HG03354 (cell line): Measurements from ENCODE around the gene SH3GL2.

ENCODE experiments used
- ATAC-seq: cut with Tn5 transposase; IDR thresholded peaks from one replicate; pipeline ENCODE4 v1.9.1; 2021; ENCODE audit warnings: mild to moderate bottlenecking; ENCODE audit not compliant: unreplicated experiment, poor library complexity, severe bottlenecking

The SH3GL2 gene

DNA sequence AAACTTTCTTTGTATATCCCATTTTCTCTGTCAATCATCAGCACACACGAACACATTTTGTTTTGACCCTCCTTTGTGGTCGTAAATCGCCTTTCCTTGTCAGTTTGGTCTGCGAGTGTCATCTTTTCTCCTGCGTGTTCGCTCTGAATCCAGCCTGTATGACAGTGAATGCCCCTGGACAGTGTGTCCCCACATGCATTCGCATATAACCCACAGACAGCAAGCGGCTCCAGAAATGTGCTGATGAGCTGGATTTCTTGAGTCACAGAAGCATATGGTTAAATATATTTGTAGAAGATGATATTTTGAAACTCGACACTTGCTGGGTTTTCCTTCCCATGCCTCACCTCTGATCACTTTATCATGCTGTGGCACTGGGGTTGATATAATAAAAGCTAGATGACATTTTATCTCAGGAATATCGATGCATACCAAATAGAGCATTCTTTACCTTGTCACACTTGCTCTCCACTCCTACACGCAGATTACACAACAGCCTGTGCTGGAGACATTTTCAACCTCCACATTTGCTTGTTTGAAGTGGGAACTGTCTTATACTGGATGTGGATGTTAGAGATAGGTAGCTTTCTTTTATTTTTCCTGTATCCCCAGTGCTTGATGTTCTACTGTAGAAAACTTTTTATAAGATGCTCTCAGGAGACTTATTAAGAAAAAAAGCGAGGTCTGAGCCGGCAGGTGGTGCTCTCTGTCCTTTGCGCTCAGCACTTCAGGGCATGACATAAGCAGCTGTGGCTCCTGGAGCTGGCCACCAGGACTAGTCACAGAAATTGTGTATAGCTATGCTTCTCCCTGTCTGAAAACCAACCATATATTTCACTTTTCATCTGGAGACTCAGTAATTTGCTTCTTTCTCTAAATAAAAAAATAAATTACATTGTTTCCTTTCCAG is 215.1 kb downstream of the SH3GL2 start:
- no peak for ATAC-seq

GRCh38 chr9:17795744-17796143 is 216.9 kb downstream of the SH3GL2 start:
- no peak for ATAC-seq

GRCh38 chr9:17799369-17799768 is 220.5 kb downstream of the SH3GL2 start:
- no peak for ATAC-seq

GRCh38 chr9:17800418-17800817 is 221.6 kb downstream of the SH3GL2 start:
- ATAC-seq, result no peak

DNA sequence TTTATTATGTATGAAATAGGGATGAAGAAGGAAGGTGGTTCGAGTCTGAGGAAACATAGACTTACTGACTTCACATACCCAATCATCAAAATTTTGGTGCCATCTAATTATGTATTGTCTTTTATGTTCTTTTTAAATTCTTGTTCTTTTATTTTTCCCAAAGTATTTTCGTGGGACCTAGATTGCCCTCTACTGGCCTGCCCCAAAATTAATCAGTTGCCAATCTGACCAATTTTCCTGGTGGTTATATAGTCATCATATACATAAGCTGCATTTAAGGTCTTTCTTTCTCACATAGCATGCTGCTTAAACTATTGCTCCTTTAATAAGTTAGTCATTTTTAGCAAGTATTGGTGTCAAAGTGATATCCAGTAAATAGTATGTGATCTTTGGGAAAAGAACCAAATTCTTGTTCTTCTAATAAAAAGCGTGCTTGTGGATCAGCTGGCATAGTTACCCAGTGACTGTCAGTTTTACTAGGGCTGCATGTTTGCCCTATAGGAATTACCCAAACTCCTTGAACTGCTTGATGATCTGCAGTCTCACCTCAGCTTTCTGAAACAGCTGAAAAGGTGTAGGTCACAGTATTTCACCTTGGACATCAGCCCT is 223.5 kb downstream of the SH3GL2 start:
- ATAC-seq, result no peak

GRCh38 chr9:17807613-17808282 is 228.9 kb downstream of the SH3GL2 start:
- ATAC-seq, result no peak

DNA sequence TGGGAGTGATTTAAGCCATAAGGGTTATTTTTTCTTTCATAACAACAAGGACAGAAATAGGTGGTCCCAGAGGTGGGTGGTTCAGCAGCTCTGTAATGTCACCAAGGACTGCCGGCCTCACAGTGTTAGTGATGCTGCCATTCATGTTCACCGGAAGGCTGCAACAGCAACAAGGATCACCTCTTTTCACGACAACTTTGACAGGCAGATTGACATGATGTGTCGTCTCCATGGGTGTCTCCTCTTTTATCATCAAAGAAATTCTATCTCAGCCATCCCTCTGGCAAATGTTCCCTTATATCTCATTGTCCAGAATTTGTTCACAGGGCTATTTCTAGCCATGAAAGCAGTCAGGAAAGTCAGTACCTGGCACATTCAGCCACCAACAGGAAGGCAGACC is 231.5 kb downstream of the SH3GL2 start:
- no peak for ATAC-seq

DNA sequence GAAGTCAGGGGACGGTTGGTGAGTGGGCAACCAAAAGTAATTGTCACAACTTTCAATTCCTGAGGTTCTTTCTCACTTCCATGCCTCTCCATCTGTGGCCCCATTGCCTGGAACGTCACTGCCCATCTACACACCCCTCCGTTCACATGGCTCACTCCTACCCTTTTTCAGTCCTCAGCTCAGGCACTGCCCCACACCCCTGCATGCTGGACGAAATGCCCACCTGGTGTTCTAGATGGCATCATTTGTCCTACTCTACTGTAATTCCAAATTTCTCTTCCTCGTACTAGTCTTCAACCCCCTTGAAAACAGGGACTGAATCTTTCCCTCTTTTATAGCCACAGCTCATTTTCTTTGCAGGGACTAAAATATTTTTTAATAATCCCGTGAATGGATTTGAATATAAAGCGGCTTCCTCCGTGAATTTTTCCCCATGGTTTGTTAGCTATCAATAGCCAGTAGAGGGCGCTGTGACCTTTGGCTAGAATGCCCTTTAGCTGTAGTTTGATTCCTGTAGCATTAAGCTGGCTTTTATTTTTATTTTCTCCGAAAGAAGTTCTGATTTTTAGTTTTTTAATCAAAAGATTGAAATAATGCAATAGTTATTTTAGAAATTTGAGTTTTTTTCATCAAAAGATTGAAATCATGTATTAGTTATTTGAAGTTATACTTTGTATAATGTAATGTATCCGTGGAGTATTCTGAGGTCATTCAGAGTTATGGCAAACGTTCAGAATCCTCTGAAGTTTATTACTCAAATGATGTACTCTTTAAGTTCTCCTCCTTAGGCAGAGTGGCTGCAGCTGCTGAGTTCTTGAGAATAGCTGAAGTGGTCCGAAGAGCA is 232.1 kb downstream of the SH3GL2 start:
- ATAC-seq, result peak; percentile 64

GRCh38 chr9:17813798-17814197 is 234.9 kb downstream of the SH3GL2 start:
- ATAC-seq, result no peak

- ATAC-seq, result no peak
Observed at GRCh38 chr9:17816431-17817027, 237.7 kb downstream of the SH3GL2 start.

GRCh38 chr9:17824191-17824590 is 245.3 kb downstream of the SH3GL2 start:
- ATAC-seq, result no peak

GRCh38 chr9:17824616-17825264 is 245.9 kb downstream of the SH3GL2 start:
- ATAC-seq, result no peak

DNA sequence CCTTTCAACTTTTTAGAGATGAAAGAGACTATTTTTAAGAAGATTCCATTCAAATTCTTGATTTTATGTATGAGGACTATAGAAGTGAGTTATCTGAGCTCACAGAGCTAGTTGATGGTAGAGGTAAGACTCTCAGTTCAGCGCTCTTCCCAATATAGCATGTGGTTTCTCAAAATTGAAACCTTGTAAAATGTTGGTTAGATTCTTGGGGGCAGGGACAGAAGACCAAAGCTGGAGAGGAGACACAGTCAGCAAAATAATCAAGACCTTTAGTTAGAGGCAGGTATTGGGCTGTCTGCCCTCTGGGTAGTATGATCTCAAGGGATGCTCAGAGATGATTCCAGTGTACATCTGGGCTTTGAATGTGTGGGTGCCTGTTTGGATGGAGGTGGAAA is 246.4 kb downstream of the SH3GL2 start:
- no peak for ATAC-seq

- ATAC-seq, result no peak
Observed at GRCh38 chr9:17829064-17829463, 250.2 kb downstream of the SH3GL2 start.

DNA sequence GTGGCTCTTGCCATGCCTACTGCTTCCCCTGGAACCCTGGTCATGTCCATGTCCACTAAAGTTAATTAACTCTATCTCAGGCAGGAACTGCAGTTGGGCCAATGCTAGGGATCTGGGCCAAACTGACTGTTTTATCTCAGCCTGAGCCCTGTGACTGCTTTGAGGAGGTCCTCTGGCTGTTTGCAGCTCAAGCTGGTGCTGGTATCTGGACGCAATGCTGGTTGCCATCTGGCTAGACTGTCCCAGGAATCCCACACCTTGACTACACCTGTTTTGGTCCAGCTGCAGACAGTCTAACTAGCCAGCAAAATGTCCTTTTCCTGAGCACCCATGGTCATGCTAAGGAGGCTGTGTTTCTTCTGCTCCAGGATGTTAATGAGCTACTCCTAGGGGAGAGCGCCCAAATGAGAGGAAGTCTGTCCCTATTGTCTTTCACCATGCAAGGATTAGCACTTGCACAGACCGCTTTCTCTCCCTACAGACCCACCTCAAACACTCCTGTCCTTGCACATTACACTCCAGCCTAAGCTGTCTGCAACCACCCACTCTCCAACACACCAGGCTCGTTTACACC is 251.0 kb downstream of the SH3GL2 start:
- ATAC-seq, result no peak

DNA sequence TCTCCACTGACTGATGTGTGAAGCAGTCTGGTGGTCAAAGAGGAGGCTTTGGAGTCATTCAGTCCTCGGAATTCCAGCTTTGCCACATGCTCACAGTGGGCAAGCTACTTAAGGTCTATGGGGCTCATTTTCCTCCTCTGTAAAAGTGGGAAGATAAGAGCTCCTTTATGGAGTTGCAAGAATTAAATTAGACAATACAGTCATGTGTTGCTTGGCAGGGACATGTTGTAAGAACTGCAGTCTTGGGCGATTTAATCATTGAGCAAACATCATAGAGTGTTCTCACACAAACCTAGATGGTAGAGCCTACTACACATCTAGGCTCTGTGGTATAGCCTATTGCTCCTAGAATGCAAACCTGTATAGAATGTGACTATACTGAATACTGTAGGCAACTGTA is 253.9 kb downstream of the SH3GL2 start:
- ATAC-seq, result no peak

DNA sequence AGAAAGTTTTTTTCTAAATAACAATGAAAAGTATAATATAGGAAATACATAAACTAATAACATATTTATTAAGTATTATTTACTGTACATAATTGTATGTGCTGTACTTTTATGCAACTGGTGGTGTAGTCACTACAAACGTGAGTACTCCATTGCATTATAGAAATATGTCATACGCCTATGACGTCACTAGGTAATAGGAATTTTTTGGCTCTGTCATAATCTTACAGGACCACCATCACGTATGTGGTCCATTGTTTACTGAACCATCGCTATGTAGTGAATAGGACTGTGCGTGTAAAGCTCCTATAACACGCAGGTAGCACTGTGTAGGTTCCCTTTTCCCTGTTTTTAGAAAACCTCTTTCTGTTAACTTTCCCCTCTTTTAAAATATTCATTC is 255.0 kb downstream of the SH3GL2 start:
- no peak for ATAC-seq

GRCh38 chr9:17837965-17838364 is 259.1 kb downstream of the SH3GL2 start:
- no peak for ATAC-seq

DNA sequence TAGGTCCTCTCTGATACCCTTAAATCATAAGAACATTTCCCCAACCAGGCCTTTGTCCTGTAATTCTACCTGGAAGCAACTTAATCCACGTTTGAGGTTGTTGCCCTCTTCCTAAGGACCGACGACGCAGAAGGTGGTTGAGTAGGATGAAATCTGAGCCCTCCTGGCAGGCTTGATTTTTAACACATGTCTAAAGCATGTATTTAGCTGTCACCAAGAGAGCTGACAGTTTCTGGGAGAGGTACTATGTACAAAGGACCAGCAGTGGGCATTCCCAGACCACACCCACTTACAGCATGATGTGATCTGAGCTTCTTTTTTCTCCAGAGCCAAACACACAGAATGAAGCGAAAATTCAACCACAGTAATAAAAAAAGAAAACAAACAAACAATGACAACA is 260.9 kb downstream of the SH3GL2 start:
- no peak for ATAC-seq
